K562 (cell line): ENCODE measurements around the gene MRPL11. TPM values are rescaled to one million over a fixed set of nuclear protein-coding genes. Genes with fewer than 3 reads are reported as not detected.

Experiments used
- EWSR1 ChIP-seq: fragments of 450-650 bp; IDR thresholded peaks from 2 replicates; pipeline ENCODE4 v1.6.1; 2018; ENCODE audit warnings: borderline replicate concordance, mild to moderate bottlenecking, low read depth, moderate library complexity; ENCODE audit not compliant: partially characterized antibody
- JUN ChIP-seq, 2 experiments: sonication (generic) in 1 of 2; formaldehyde crosslinking in 1 of 2; IDR thresholded peaks; 2 replicates each; pipeline versions ENCODE4 v1.6.1 to v1.8.0; 2012 to 2022; ENCODE audit warnings: borderline replicate concordance in 2 of 2, mild to moderate bottlenecking in 2 of 2, improper control_type of control experiment in 1 of 2, low read depth in 1 of 2, low read length in 1 of 2, missing genetic modification reagents in 1 of 2
- MAZ ChIP-seq, 2 experiments: fragments of 450-650 bp in 1 of 2; sonication (generic) in 1 of 2; formaldehyde crosslinking; IDR thresholded peaks in 1 of 2; conservative IDR thresholded peaks in 1 of 2; 2 replicates each; pipeline versions ENCODE4 v1.4.0 to v1.5.0; 2020; ENCODE audit warnings: mild to moderate bottlenecking in 1 of 2, missing genetic modification reagents in 1 of 2
- NUFIP1 ChIP-seq: fragments of 450-650 bp; IDR thresholded peaks from 2 replicates; pipeline ENCODE4 v1.6.1; 2018; ENCODE audit not compliant: partially characterized antibody
- SRSF1 ChIP-seq: fragments of 200-400 bp; formaldehyde crosslinking; IDR thresholded peaks from 2 replicates; pipeline ENCODE4 v1.6.1; 2017; ENCODE audit warnings: mild to moderate bottlenecking, low read depth, low read length, moderate library complexity
- TAF7 ChIP-seq: fragments of 450-650 bp; IDR thresholded peaks from 2 replicates; pipeline ENCODE4 v1.6.1; 2016; ENCODE audit warnings: missing genetic modification characterization, missing compliant biosample characterization
- XRCC3 ChIP-seq: fragments of 450-650 bp; IDR thresholded peaks from 2 replicates; pipeline ENCODE4 v1.6.1; 2017; ENCODE audit warnings: mild to moderate bottlenecking, moderate library complexity
- ZNF311 ChIP-seq: fragments of 250-450 bp; sonication (Bioruptor Pico); IDR thresholded peaks from 2 replicates; pipeline ENCODE4 v1.4.0; 2020; ENCODE audit warnings: mild to moderate bottlenecking, moderate library complexity
- ZNF668 ChIP-seq: fragments of 250-450 bp; sonication (Bioruptor Pico); IDR thresholded peaks from 2 replicates; pipeline ENCODE4 v1.8.0; 2022; ENCODE audit warnings: mild to moderate bottlenecking, inconsistent platforms
- ZNF76 ChIP-seq: fragments of 250-450 bp; sonication (Bioruptor Pico); IDR thresholded peaks from 2 replicates; pipeline ENCODE4 v1.4.0; 2020; ENCODE audit warnings: mild to moderate bottlenecking, moderate library complexity, borderline replicate concordance
- ZNF77 ChIP-seq: fragments of 250-450 bp; sonication (Bioruptor Pico); IDR thresholded peaks from 2 replicates; pipeline ENCODE4 v1.5.0; 2020
- ZNF79 ChIP-seq: fragments of 250-450 bp; sonication (Bioruptor Pico); IDR thresholded peaks from 2 replicates; pipeline ENCODE4 v1.4.0; 2020; ENCODE audit warnings: low read depth, mild to moderate bottlenecking, moderate library complexity
- polyA plus RNA-seq, 8 experiments: library from polyadenylated mRNA; depleted of rRNA in 4 of 8; stranded (reverse) in 5 of 8; unstranded in 3 of 8; fragments of >200 nt; fragmentation: Nextera tagmentation in 2 of 8; fragmentation: Illumina TruSeq in 1 of 8; extraction: Ambion mirVana in 2 of 8; extraction: Trizol in 1 of 8; gene quantifications; 2 replicates each; pipeline versions ENCODE4 v1.2.1 to v1.2.3, GENCODE V29; 2011 to 2014; ENCODE audit warnings: inconsistent platforms in 1 of 8, missing spikeins in 1 of 8
- total RNA-seq, 7 experiments: library from RNA; depleted of rRNA in 6 of 7; stranded (reverse); fragments of >200 nt in 6 of 7; fragmentation: Illumina TruSeq in 2 of 7; extraction: Trizol in 2 of 7; gene quantifications; 2 replicates each; pipeline versions ENCODE4 v1.2.1 to v1.2.3, GENCODE V29; 2011 to 2021; ENCODE audit warnings: low replicate concordance in 1 of 7
- TF ChIP-seq, protein P1 (sequence below), 2 experiments: IDR thresholded peaks; 2 replicates each; pipeline ENCODE4 v1.6.1; 2012; ENCODE audit warnings: improper control_type of control experiment in 2 of 2, low read depth in 2 of 2, low read length in 2 of 2, borderline replicate concordance in 1 of 2
- TF ChIP-seq, protein P2 (sequence below): sonication (generic); formaldehyde crosslinking; IDR thresholded peaks from 2 replicates; pipeline ENCODE4 v1.8.0; 2022; ENCODE audit warnings: mild to moderate bottlenecking, missing genetic modification reagents
- TF ChIP-seq, protein P3 (sequence below): fragments of 250-450 bp; sonication (Bioruptor Pico); IDR thresholded peaks from 2 replicates; pipeline ENCODE4 v1.5.1; 2021; ENCODE audit warnings: mild to moderate bottlenecking
- TF ChIP-seq, protein P4 (sequence below): sonication (generic); formaldehyde crosslinking; IDR thresholded peaks from 2 replicates; pipeline ENCODE4 v1.8.1; 2023; ENCODE audit warnings: mild to moderate bottlenecking, missing genetic modification reagents
- TF ChIP-seq, protein P5 (sequence below): fragments of 250-450 bp; sonication (Bioruptor Pico); IDR thresholded peaks from 2 replicates; pipeline ENCODE4 v1.9.0; 2021; ENCODE audit warnings: mild to moderate bottlenecking

Gene MRPL11
- total and polyA plus RNA-seq, 9 of the 15 experiments (the other 6 are each of a cell fraction or from before 2014, with no cell fraction given), result 33.0 to 173 (median 91.9) TPM

DNA sequence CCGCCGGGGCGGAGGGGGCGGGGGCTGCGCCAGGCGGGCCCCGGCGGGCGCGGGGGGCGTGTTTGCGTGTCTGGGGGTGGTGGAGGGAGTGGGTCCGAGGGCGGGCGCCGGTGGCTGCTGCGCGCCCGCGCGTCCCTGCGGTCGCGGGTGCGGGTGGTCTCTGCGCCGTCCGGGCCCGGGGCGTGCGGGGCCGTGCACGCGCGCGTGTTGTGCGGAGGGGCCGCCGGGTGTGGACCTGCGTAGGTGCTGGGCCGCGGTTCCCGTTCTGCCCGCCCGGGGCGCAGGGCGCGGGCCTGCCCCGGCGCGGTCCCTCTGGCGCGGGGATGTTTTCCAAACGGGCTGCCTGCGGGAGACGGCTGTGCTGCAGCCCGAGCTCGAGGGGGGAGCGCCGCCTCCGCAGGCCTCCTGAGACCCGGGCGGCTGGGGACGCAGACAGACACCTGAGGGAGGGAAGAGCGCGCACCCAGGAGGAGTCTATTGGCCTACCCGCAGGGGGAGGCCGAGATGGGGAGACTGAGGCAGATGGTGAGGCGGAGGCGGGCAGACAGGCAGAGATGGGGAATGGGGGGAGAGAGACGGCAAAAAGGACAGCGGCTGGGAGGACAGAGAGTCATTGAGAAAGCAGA is 28.5 kb upstream of the MRPL11 start (continued):
- TF ChIP-seq, protein P1, sequence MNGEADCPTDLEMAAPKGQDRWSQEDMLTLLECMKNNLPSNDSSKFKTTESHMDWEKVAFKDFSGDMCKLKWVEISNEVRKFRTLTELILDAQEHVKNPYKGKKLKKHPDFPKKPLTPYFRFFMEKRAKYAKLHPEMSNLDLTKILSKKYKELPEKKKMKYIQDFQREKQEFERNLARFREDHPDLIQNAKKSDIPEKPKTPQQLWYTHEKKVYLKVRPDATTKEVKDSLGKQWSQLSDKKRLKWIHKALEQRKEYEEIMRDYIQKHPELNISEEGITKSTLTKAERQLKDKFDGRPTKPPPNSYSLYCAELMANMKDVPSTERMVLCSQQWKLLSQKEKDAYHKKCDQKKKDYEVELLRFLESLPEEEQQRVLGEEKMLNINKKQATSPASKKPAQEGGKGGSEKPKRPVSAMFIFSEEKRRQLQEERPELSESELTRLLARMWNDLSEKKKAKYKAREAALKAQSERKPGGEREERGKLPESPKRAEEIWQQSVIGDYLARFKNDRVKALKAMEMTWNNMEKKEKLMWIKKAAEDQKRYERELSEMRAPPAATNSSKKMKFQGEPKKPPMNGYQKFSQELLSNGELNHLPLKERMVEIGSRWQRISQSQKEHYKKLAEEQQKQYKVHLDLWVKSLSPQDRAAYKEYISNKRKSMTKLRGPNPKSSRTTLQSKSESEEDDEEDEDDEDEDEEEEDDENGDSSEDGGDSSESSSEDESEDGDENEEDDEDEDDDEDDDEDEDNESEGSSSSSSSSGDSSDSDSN (IDR thresholded peaks at IDR 0.05; ENCODE audit: borderline replicate concordance in 1 of 2, low read depth in 2 of 2, low read length in 2 of 2), result peak; percentile 91 to 94
- TF ChIP-seq ZNF668 (CRISPR knock-in tag) (no peak), TAF7 (tag) (no peak), JUN (IDR thresholded peaks at IDR 0.05; ENCODE audit: borderline replicate concordance, low read depth, low read length) (no peak), JUN (CRISPR knock-in tag; IDR thresholded peaks at IDR 0.05; ENCODE audit: borderline replicate concordance) (0 out of 2 replicates have a peak, but pooled peaks have one; percentile 33), NUFIP1 (no peak), ZNF76 (CRISPR knock-in tag) (no peak), ZNF79 (no peak), ZNF77 (CRISPR knock-in tag) (no peak), XRCC3 (no peak), MAZ (CRISPR knock-in tag; conservative IDR thresholded peaks at IDR 0.05 in 1 of 2, IDR thresholded peaks at IDR 0.05 in 1 of 2) (0 out of 4 replicates have a peak, but pooled peaks of 1 of the 2 experiments have one; percentile 19), ZNF311 (CRISPR knock-in tag) (no peak), SRSF1 (no peak), EWSR1 (no peak)
- TF ChIP-seq, protein P2, sequence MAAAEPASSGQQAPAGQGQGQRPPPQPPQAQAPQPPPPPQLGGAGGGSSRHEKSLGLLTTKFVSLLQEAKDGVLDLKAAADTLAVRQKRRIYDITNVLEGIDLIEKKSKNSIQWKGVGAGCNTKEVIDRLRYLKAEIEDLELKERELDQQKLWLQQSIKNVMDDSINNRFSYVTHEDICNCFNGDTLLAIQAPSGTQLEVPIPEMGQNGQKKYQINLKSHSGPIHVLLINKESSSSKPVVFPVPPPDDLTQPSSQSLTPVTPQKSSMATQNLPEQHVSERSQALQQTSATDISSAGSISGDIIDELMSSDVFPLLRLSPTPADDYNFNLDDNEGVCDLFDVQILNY, result no peak
- TF ChIP-seq, protein P3, sequence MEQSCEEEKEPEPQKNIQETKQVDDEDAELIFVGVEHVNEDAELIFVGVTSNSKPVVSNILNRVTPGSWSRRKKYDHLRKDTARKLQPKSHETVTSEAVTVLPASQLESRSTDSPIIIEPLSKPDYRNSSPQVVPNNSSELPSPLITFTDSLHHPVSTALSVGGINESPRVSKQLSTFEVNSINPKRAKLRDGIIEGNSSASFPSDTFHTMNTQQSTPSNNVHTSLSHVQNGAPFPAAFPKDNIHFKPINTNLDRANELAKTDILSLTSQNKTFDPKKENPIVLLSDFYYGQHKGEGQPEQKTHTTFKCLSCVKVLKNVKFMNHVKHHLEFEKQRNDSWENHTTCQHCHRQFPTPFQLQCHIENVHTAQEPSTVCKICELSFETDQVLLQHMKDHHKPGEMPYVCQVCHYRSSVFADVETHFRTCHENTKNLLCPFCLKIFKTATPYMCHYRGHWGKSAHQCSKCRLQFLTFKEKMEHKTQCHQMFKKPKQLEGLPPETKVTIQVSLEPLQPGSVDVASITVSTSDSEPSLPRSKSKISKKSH, result no peak
- TF ChIP-seq, protein P4, sequence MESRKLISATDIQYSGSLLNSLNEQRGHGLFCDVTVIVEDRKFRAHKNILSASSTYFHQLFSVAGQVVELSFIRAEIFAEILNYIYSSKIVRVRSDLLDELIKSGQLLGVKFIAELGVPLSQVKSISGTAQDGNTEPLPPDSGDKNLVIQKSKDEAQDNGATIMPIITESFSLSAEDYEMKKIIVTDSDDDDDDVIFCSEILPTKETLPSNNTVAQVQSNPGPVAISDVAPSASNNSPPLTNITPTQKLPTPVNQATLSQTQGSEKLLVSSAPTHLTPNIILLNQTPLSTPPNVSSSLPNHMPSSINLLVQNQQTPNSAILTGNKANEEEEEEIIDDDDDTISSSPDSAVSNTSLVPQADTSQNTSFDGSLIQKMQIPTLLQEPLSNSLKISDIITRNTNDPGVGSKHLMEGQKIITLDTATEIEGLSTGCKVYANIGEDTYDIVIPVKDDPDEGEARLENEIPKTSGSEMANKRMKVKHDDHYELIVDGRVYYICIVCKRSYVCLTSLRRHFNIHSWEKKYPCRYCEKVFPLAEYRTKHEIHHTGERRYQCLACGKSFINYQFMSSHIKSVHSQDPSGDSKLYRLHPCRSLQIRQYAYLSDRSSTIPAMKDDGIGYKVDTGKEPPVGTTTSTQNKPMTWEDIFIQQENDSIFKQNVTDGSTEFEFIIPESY (CRISPR knock-in tag), result no peak
- TF ChIP-seq, protein P5, sequence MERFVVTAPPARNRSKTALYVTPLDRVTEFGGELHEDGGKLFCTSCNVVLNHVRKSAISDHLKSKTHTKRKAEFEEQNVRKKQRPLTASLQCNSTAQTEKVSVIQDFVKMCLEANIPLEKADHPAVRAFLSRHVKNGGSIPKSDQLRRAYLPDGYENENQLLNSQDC, result no peak
